ENCODE measurements around the gene CCS.

Gene CCS

GRCh38 chr11:66637557-66638176, 44.7 kb downstream of the CCS start (continued):
- TF ChIP-seq ZNF843 (tag by site-specific recombination; IDR thresholded peaks at IDR 0.05) (no peak), ZNF645 (tag by site-specific recombination; IDR thresholded peaks at IDR 0.05) (no peak), ZFP3 (tag by site-specific recombination; IDR thresholded peaks at IDR 0.05; ENCODE audit: low read depth) (no peak), ZNF785 (tag by site-specific recombination; IDR thresholded peaks at IDR 0.05) (no peak), ZNF561 (tag by site-specific recombination; IDR thresholded peaks at IDR 0.05; ENCODE audit: borderline replicate concordance) (0 out of 2 replicates have a peak, but pooled peaks have one; percentile 20), BCL11A (tag by site-specific recombination; IDR thresholded peaks at IDR 0.05; ENCODE audit: low read depth) (peak; percentile 36; the same call in 1 of the 2 replicates), SP2 (tag by site-specific recombination; IDR thresholded peaks at IDR 0.05) (no peak), ZNF280D (tag by site-specific recombination; IDR thresholded peaks at IDR 0.05) (no peak)

- ChIA-PET CTCF (interaction anchor here (0.6 to 1.3 kb wide), 5 partner anchors 39 to 1610 kb away, joined by 3 to 6 read pairs (median 4); partner anchors contain the start of gene RBM4B), POLR2A (interaction anchor here (0.6 to 5.9 kb wide), 28 partner anchors 10 to 1302 kb away, joined by 3 to 98 read pairs (median 4); partner anchors contain the start of genes ACTN3, BBS1, CCDC87 and CCS)
- Histone ChIP-seq H3K4me3 (ENCODE audit: low read depth, low read length) (peak within 1 kb of the TSS; percentile 62), H3K36me3 (ENCODE audit: control insufficient read depth in 2 of 2, insufficient read depth in 1 of 2, low read length in 2 of 2) (peaks cover 8 to 58% of the 10 kb centered on the region in 2 experiments), H3K9me3 (ENCODE audit: control insufficient read depth, insufficient read depth, low read depth, low read length) (no peaks in the 10 kb centered on the region), H3K4me1 (ENCODE audit: control insufficient read depth, insufficient read depth, low read length) (no peaks in the 10 kb centered on the region; the same call in 1 of the 2 replicates), H3K27ac (ENCODE audit: extremely low read depth, low read depth, low read length) (peak within 1 kb of the TSS; percentile 77)
- TF ChIP-seq ZSCAN4 (tag by site-specific recombination; IDR thresholded peaks at IDR 0.05) (no peak), ZNF629 (tag by site-specific recombination; IDR thresholded peaks at IDR 0.05) (no peak; the same call in 1 of the 2 replicates), ZNF121 (tag by site-specific recombination; IDR thresholded peaks at IDR 0.05) (no peak), SALL2 (tag by site-specific recombination; IDR thresholded peaks at IDR 0.05; ENCODE audit: borderline replicate concordance) (no peak), EGR2 (tag by site-specific recombination; IDR thresholded peaks at IDR 0.05; ENCODE audit: low read depth) (peak; percentile 23), ZNF580 (tag by site-specific recombination; IDR thresholded peaks at IDR 0.05) (0 out of 2 replicates have a peak, but pooled peaks have one; percentile 60), ZEB2 (tag by site-specific recombination; IDR thresholded peaks at IDR 0.05) (peak; percentile 92), YY2 (tag by site-specific recombination; IDR thresholded peaks at IDR 0.05) (peak; percentile 30; the same call in 1 of the 2 replicates), ZNF362 (tag by site-specific recombination; IDR thresholded peaks at IDR 0.05) (no peak; the same call in 1 of the 2 replicates), KLF17 (tag by site-specific recombination; IDR thresholded peaks at IDR 0.05) (peak; percentile 52; the same call in 1 of the 2 replicates), ZNF2 (tag by site-specific recombination; IDR thresholded peaks at IDR 0.05) (peak; percentile 51; the same call in 1 of the 2 replicates), ZNF10 (tag by site-specific recombination; IDR thresholded peaks at IDR 0.05) (0 out of 2 replicates have a peak, but pooled peaks have one; percentile 9), ZNF501 (tag by site-specific recombination; IDR thresholded peaks at IDR 0.05) (peak; percentile 70), ZNF660 (tag by site-specific recombination; IDR thresholded peaks at IDR 0.05) (peak; percentile 19; the same call in 1 of the 2 replicates)
Observed at GRCh38 chr11:66638177-66639065, 45.4 kb downstream of the CCS start, which contains the start of gene RBM4. RBM4 (plus strand) TSS chr11:66638703; CDS start chr11:66639712, 1,009 bp downstream.
